Sigmoid colon (tissue), 7 donors: Measurements from ENCODE around the gene RPE. TPM values are rescaled to one million over a fixed set of nuclear protein-coding genes. Genes with fewer than 3 reads are reported as not detected.

Experiments
- DNase-seq: peaks from one replicate; pipeline ENCODE4 v3.0.0-alpha.2; 2019
- H3K27ac ChIP-seq, 4 donors: fragments of 200-600 bp; sonication (generic); one replicate each; pipeline ENCODE4 v1.5.1; 2016 to 2019; ENCODE audit warnings: mild to moderate bottlenecking in 1 of 4
- H3K27me3 ChIP-seq, 3 donors: fragments of 200-600 bp; sonication (generic); one replicate each; pipeline ENCODE4 v1.5.1; 2019; ENCODE audit warnings: mild to moderate bottlenecking in 1 of 3
- H3K36me3 ChIP-seq, 4 donors: fragments of 200-600 bp; sonication (generic); one replicate each; pipeline ENCODE4 v1.5.1; 2016 to 2019
- H3K4me1 ChIP-seq, 4 donors: fragments of 200-600 bp; sonication (generic); one replicate each; pipeline ENCODE4 v1.5.1; 2017 to 2019
- H3K4me3 ChIP-seq, 4 donors: fragments of 200-600 bp; sonication (generic); one replicate each; pipeline ENCODE4 v1.5.1; 2017 to 2019; ENCODE audit warnings: mild to moderate bottlenecking in 2 of 4, moderate library complexity in 1 of 4
- H3K9me3 ChIP-seq, 4 donors: fragments of 200-600 bp in 3 of 4; sonication (generic) in 3 of 4; one replicate each; pipeline versions ENCODE4 v1.5.1 to v1.6.1; 2013 to 2019
- CTCF ChIP-seq, 4 experiments: fragments of 450-650 bp in 3 of 4; fragments of 200-600 bp in 1 of 4; IDR thresholded peaks; one replicate each; pipeline ENCODE4 v1.5.1; 2016 to 2019; ENCODE audit warnings: antibody characterized with exemption in 4 of 4, mild to moderate bottlenecking in 3 of 4, moderate library complexity in 2 of 4
- EP300 ChIP-seq, 4 donors: sonication (generic); formaldehyde crosslinking; IDR thresholded peaks; one replicate each; pipeline ENCODE4 v1.6.1; 2017; ENCODE audit warnings: antibody characterized with exemption in 4 of 4
- POLR2A ChIP-seq, 2 donors: fragments of 450-650 bp; IDR thresholded peaks; one replicate each; pipeline ENCODE4 v1.6.1; 2016; ENCODE audit warnings: antibody characterized with exemption in 2 of 2, mild to moderate bottlenecking in 2 of 2, moderate library complexity in 2 of 2
- POLR2AphosphoS5 ChIP-seq, 4 donors: sonication (generic); formaldehyde crosslinking; IDR thresholded peaks; one replicate each; pipeline ENCODE4 v1.6.1; 2017; ENCODE audit warnings: antibody characterized with exemption in 4 of 4
- WGBS, 2 donors: extraction: QIAGEN DNeasy Blood & Tissue Kit; methylation state at CpG; one replicate each; pipeline ENCODE4 v1.1.7; 2013; 5-methylcytosine and 5-hydroxymethylcytosine counted together
- intact Hi-C: fragments of 100-400 bp; cut with DNase I; formaldehyde crosslinking; loops from one replicate; pipeline ENCODE4 v1.15.1; 2023
- polyA plus RNA-seq, 3 donors: library from polyadenylated mRNA; stranded (reverse); fragments of 200-250 nt; gene quantifications; one replicate each; pipeline ENCODE4 v1.2.3, GENCODE V29; 2013
- total RNA-seq, 4 donors: library from RNA; depleted of rRNA; stranded (reverse); fragments of >200 nt; gene quantifications; one replicate each; pipeline ENCODE4 v1.1.0, GENCODE V29; 2016
- donor health status: healthy with polysubstance abuse.
- donor health status: Bipolar disorder and iron deficiency.
- donor health status: healthy.

The RPE gene
- total and polyA plus RNA-seq, 7 donors = 22.2 to 77.9 (median 38.2) TPM

- Histone ChIP-seq H3K36me3 (no peaks in the 10 kb centered on the region), H3K27ac (no peak overlapping the region), H3K27me3 (no peaks in the 10 kb centered on the region), H3K4me1 (no peaks in the 10 kb centered on the region), H3K9me3 (no peaks in the 10 kb centered on the region), H3K4me3 (no peak overlapping the region)
- intact Hi-C loops = no loop called here
- no peak for DNase-seq
- 93% methylated on average over 9 of the region's 9 CpGs for WGBS, 2 donors
- TF ChIP-seq POLR2A (IDR thresholded peaks at IDR 0.05) (no peak), EP300 (IDR thresholded peaks at IDR 0.05) (no peak), POLR2AphosphoS5 (IDR thresholded peaks at IDR 0.05) (no peak), CTCF (IDR thresholded peaks at IDR 0.05) (no peak)
These were observed 8.5 kb upstream of the RPE start for GRCh38 chr2:209993968-209994367.

GRCh38 chr2:209998596-209998995, 3.8 kb upstream of the RPE start:
- no peak for DNase-seq
- no peaks in the 10 kb centered on the region for H3K9me3 ChIP-seq
- WGBS, 2 donors = 62 to 76% methylated on average over 1 of the region's 1 CpG
- H3K4me3 ChIP-seq = no peak overlapping the region
- no peaks in the 10 kb centered on the region for H3K36me3 ChIP-seq
- peaks cover 0 to 12% (median 10%) of the 10 kb centered on the region in 4 donors for H3K4me1 ChIP-seq
- H3K27me3 ChIP-seq = no peaks in the 10 kb centered on the region
- intact Hi-C loops = no loop called here
- no peak overlapping the region for H3K27ac ChIP-seq
- TF ChIP-seq POLR2A (IDR thresholded peaks at IDR 0.05) = no peak
- TF ChIP-seq EP300 (IDR thresholded peaks at IDR 0.05) = no peak
- TF ChIP-seq POLR2AphosphoS5 (IDR thresholded peaks at IDR 0.05) = no peak
- no peak for TF ChIP-seq CTCF (IDR thresholded peaks at IDR 0.05)

- Histone ChIP-seq H3K36me3 (no peaks in the 10 kb centered on the region), H3K27me3 (no peaks in the 10 kb centered on the region), H3K4me1 (peaks cover 0 to 33% (median 30%) of the 10 kb centered on the region in 4 donors), H3K4me3 (no peak overlapping the region), H3K27ac (no peak overlapping the region), H3K9me3 (no peaks in the 10 kb centered on the region)
- 98% methylated on average over 32 of the region's 32 CpGs for WGBS, 2 donors
- intact Hi-C loops = no loop called here
- no peak for DNase-seq
- TF ChIP-seq EP300 (IDR thresholded peaks at IDR 0.05) (no peak), POLR2A (IDR thresholded peaks at IDR 0.05) (no peak), POLR2AphosphoS5 (IDR thresholded peaks at IDR 0.05) (no peak), CTCF (IDR thresholded peaks at IDR 0.05) (no peak)
These were observed 1.7 kb upstream of the RPE start for GRCh38 chr2:210000464-210001324.

GRCh38 chr2:210003359-210003758, 921 bp downstream of the RPE start:
- 14 to 36% methylated on average over 2 of the region's 2 CpGs for WGBS, 2 donors
- TF ChIP-seq EP300 (IDR thresholded peaks at IDR 0.05) = no peak
- no peak for TF ChIP-seq CTCF (IDR thresholded peaks at IDR 0.05)
- no peak for TF ChIP-seq POLR2AphosphoS5 (IDR thresholded peaks at IDR 0.05)
- TF ChIP-seq POLR2A (IDR thresholded peaks at IDR 0.05) = no peak
- H3K27ac ChIP-seq = peak overlapping the region in 1 of 4 donors; percentile 76
- DNase-seq = no peak
- H3K9me3 ChIP-seq = no peaks in the 10 kb centered on the region
- H3K27me3 ChIP-seq = no peaks in the 10 kb centered on the region
- peaks cover 0 to 44% (median 34%) of the 10 kb centered on the region in 4 donors for H3K4me1 ChIP-seq
- peaks cover 0 to under 1% (median 0%) of the 10 kb centered on the region in 4 donors for H3K36me3 ChIP-seq
- intact Hi-C loops = loop anchor here (2.0 kb wide), 1 partner anchor 167 kb away; the partner anchor contains the start of gene KANSL1L
- H3K4me3 ChIP-seq = peak overlapping the region; percentile 71 to 99 (median 88)
